Measurements from ENCODE around the gene PALD1.

GRCh38 chr10:70550459-70550858 lies 71.9 kb downstream of the PALD1 start:
- no peak for TF ChIP-seq CTCF (IDR thresholded peaks at IDR 0.05)
- TF ChIP-seq POLR2A (IDR thresholded peaks at IDR 0.05): no peak

Data from suprapubic skin (tissue), 3 donors.